ENCODE results near the gene CANT1. TPM values are rescaled to one million over a fixed set of nuclear protein-coding genes. Genes with fewer than 3 reads are reported as not detected.

CANT1 gene
- total RNA-seq, 1 donor from 2014 or later = 72.1 TPM

GRCh38 chr17:78956254-78956653 lies 53.3 kb downstream of the CANT1 start:
- TF ChIP-seq EZH2 (IDR thresholded peaks at IDR 0.05; ENCODE audit: insufficient read depth, low read length) (no peak), CTCF (IDR thresholded peaks at IDR 0.05; ENCODE audit: insufficient read depth, low read depth, low read length) (no peak)
- Mint-ChIP-seq H3K4me3 (ENCODE audit: unreplicated experiment) (no peak overlapping the region), H3K36me3 (ENCODE audit: low read depth, unreplicated experiment) (no peaks in the 10 kb centered on the region), H3K4me1 (ENCODE audit: low read depth, unreplicated experiment) (peaks cover 4% of the 10 kb centered on the region), H3K27ac (ENCODE audit: unreplicated experiment) (no peak overlapping the region), H3K9me3 (ENCODE audit: unreplicated experiment) (no peaks in the 10 kb centered on the region), H3K27me3 (ENCODE audit: low read depth, unreplicated experiment) (peaks cover 20% of the 10 kb centered on the region)
- no peak overlapping the region for H3K4me3 ChIP-seq (ENCODE audit: insufficient read depth, low read depth, low read length)
- no peaks in the 10 kb centered on the region for H3K79me2 ChIP-seq (ENCODE audit: insufficient read depth, low read length)
- no peak overlapping the region for H2AFZ ChIP-seq (ENCODE audit: low read depth, low read length)
- H3K9ac ChIP-seq (ENCODE audit: low read length) = no peak overlapping the region
- FAIRE-seq (no peak), DNase-seq (ENCODE audit: low read depth) (no peak)
- H3K4me2 ChIP-seq (ENCODE audit: low read length) = peak overlapping the region; percentile 58
- no peaks in the 10 kb centered on the region for H4K20me1 ChIP-seq (ENCODE audit: insufficient read depth, low read length)
- no peaks in the 10 kb centered on the region for H3K9me3 ChIP-seq (ENCODE audit: insufficient read depth, low read depth, low read length)
- H3K4me1 ChIP-seq (ENCODE audit: insufficient read depth, low read length) = peaks cover 36% of the 10 kb centered on the region
- no peaks in the 10 kb centered on the region for H3K36me3 ChIP-seq (ENCODE audit: insufficient read depth, low read length)
- no peak overlapping the region for H3K27ac ChIP-seq (ENCODE audit: low read depth, low read length)
- no peaks in the 10 kb centered on the region for H3K27me3 ChIP-seq (ENCODE audit: insufficient read depth, low read length)

- Mint-ChIP-seq H3K4me1 (ENCODE audit: low read depth, unreplicated experiment) (peaks cover 4% of the 10 kb centered on the region), H3K27ac (ENCODE audit: unreplicated experiment) (no peak overlapping the region), H3K9me3 (ENCODE audit: unreplicated experiment) (peaks cover 5% of the 10 kb centered on the region), H3K4me3 (ENCODE audit: unreplicated experiment) (no peak overlapping the region), H3K27me3 (ENCODE audit: low read depth, unreplicated experiment) (peaks cover 20% of the 10 kb centered on the region), H3K36me3 (ENCODE audit: low read depth, unreplicated experiment) (peaks cover 2% of the 10 kb centered on the region)
- DNase-seq (ENCODE audit: low read depth) = no peak
- peaks cover 36% of the 10 kb centered on the region for H3K4me1 ChIP-seq (ENCODE audit: insufficient read depth, low read length)
- TF ChIP-seq EZH2 (IDR thresholded peaks at IDR 0.05; ENCODE audit: insufficient read depth, low read length) (no peak), CTCF (IDR thresholded peaks at IDR 0.05; ENCODE audit: insufficient read depth, low read depth, low read length) (no peak)
- H3K27ac ChIP-seq (ENCODE audit: low read depth, low read length) = no peak overlapping the region
- no peak overlapping the region for H3K4me3 ChIP-seq (ENCODE audit: insufficient read depth, low read depth, low read length)
- H4K20me1 ChIP-seq (ENCODE audit: insufficient read depth, low read length) = no peaks in the 10 kb centered on the region
- H3K79me2 ChIP-seq (ENCODE audit: insufficient read depth, low read length) = no peaks in the 10 kb centered on the region
- no peak for FAIRE-seq
- H3K9ac ChIP-seq (ENCODE audit: low read length) = no peak overlapping the region
- H3K27me3 ChIP-seq (ENCODE audit: insufficient read depth, low read length) = no peaks in the 10 kb centered on the region
- H3K4me2 ChIP-seq (ENCODE audit: low read length) = no peak overlapping the region
- no peak overlapping the region for H2AFZ ChIP-seq (ENCODE audit: low read depth, low read length)
- H3K36me3 ChIP-seq (ENCODE audit: insufficient read depth, low read length) = no peaks in the 10 kb centered on the region
- H3K9me3 ChIP-seq (ENCODE audit: insufficient read depth, low read depth, low read length) = peaks cover 13% of the 10 kb centered on the region
Measured at GRCh38 chr17:78954684-78955083, 54.9 kb downstream of the CANT1 start.

GRCh38 chr17:78953356-78954350 lies 55.9 kb downstream of the CANT1 start:
- H3K4me3 ChIP-seq (ENCODE audit: insufficient read depth, low read depth, low read length) = no peak overlapping the region
- peak overlapping the region; percentile 32 for H3K4me2 ChIP-seq (ENCODE audit: low read length)
- no peaks in the 10 kb centered on the region for H3K27me3 ChIP-seq (ENCODE audit: insufficient read depth, low read length)
- H3K9me3 ChIP-seq (ENCODE audit: insufficient read depth, low read depth, low read length) = peaks cover 13% of the 10 kb centered on the region
- H3K27me3 Mint-ChIP-seq (ENCODE audit: low read depth, unreplicated experiment) = peaks cover 20% of the 10 kb centered on the region
- peaks cover 2% of the 10 kb centered on the region for H3K36me3 Mint-ChIP-seq (ENCODE audit: low read depth, unreplicated experiment)
- H3K36me3 ChIP-seq (ENCODE audit: insufficient read depth, low read length) = no peaks in the 10 kb centered on the region
- H2AFZ ChIP-seq (ENCODE audit: low read depth, low read length) = peak overlapping the region; percentile 26
- H3K9me3 Mint-ChIP-seq (ENCODE audit: unreplicated experiment) = peaks cover 5% of the 10 kb centered on the region
- FAIRE-seq (no peak), DNase-seq (ENCODE audit: low read depth) (no peak)
- no peak overlapping the region for H3K9ac ChIP-seq (ENCODE audit: low read length)
- no peak overlapping the region for H3K27ac ChIP-seq (ENCODE audit: low read depth, low read length)
- no peaks in the 10 kb centered on the region for H4K20me1 ChIP-seq (ENCODE audit: insufficient read depth, low read length)
- peaks cover 34% of the 10 kb centered on the region for H3K4me1 ChIP-seq (ENCODE audit: insufficient read depth, low read length)
- H3K79me2 ChIP-seq (ENCODE audit: insufficient read depth, low read length) = no peaks in the 10 kb centered on the region
- no peak overlapping the region for H3K27ac Mint-ChIP-seq (ENCODE audit: unreplicated experiment)
- no peak for TF ChIP-seq EZH2 (IDR thresholded peaks at IDR 0.05; ENCODE audit: insufficient read depth, low read length)
- TF ChIP-seq CTCF (IDR thresholded peaks at IDR 0.05; ENCODE audit: insufficient read depth, low read depth, low read length) = no peak
- no peak overlapping the region for H3K4me3 Mint-ChIP-seq (ENCODE audit: unreplicated experiment)
- no peaks in the 10 kb centered on the region for H3K4me1 Mint-ChIP-seq (ENCODE audit: low read depth, unreplicated experiment)

Data from astrocyte (in vitro differentiated cells and primary cell).